SJSA1 (cell line): ENCODE results near the gene MYCBPAP. TPM values are rescaled to one million over a fixed set of nuclear protein-coding genes. Genes with fewer than 3 reads are reported as not detected.

Source experiments
- DNase-seq, 2 experiments: peaks; one replicate each; pipeline ENCODE4 v3.0.0-alpha.2; 2015 to 2020; ENCODE audit warnings: low spot score in 2 of 2, low read depth in 1 of 2
- H3K27ac ChIP-seq: fragments of 250-450 bp; sonication (Bioruptor Pico); 2 replicates; pipeline ENCODE4 v1.5.1; 2020; ENCODE audit warnings: mild to moderate bottlenecking, moderate library complexity
- H3K27me3 ChIP-seq: fragments of 250-450 bp; sonication (Bioruptor Pico); replicated peaks from 2 replicates; pipeline ENCODE4 v1.5.1; 2020; ENCODE audit warnings: mild to moderate bottlenecking, moderate library complexity
- H3K36me3 ChIP-seq: fragments of 250-450 bp; sonication (Bioruptor Pico); 2 replicates; pipeline ENCODE4 v1.5.1; 2020; ENCODE audit warnings: mild to moderate bottlenecking
- H3K4me1 ChIP-seq: fragments of 250-450 bp; sonication (Bioruptor Pico); replicated peaks from 2 replicates; pipeline ENCODE4 v1.6.1; 2021; ENCODE audit warnings: mild to moderate bottlenecking
- H3K4me3 ChIP-seq: fragments of 250-450 bp; sonication (Bioruptor Pico); 2 replicates; pipeline ENCODE4 v1.5.1; 2020; ENCODE audit warnings: mild to moderate bottlenecking
- H3K9me3 ChIP-seq: fragments of 250-450 bp; sonication (Bioruptor Pico); replicated peaks from 2 replicates; pipeline ENCODE4 v1.5.1; 2020; ENCODE audit warnings: mild to moderate bottlenecking
- total RNA-seq: library from RNA; depleted of rRNA; stranded (reverse); fragments of >200 nt; shearing (Covaris generic); gene quantifications from 2 replicates; pipeline ENCODE4 v1.2.3, GENCODE V29; 2014

Gene MYCBPAP
- total RNA-seq, 1 experiment from 2014 or later, result not detected

GRCh38 chr17:50570032-50570431, 61.8 kb downstream of the MYCBPAP start:
- no peaks in the 10 kb centered on the region for H3K4me1 ChIP-seq
- H3K9me3 ChIP-seq, result no peaks in the 10 kb centered on the region; the same call in 1 of the 2 replicates
- no peak overlapping the region for H3K27ac ChIP-seq
- no peak for DNase-seq
- no peak overlapping the region for H3K4me3 ChIP-seq
- no peaks in the 10 kb centered on the region for H3K36me3 ChIP-seq
- H3K27me3 ChIP-seq, result peaks cover 52% of the 10 kb centered on the region

- H3K4me3 ChIP-seq, result no peak overlapping the region
- H3K9me3 ChIP-seq, result no peaks in the 10 kb centered on the region; the same call in 1 of the 2 replicates
- no peak for DNase-seq
- peaks cover 47% of the 10 kb centered on the region for H3K27me3 ChIP-seq
- H3K4me1 ChIP-seq, result no peaks in the 10 kb centered on the region
- no peaks in the 10 kb centered on the region for H3K36me3 ChIP-seq
- no peak overlapping the region for H3K27ac ChIP-seq
Measured at GRCh38 chr17:50570528-50570927, 62.3 kb downstream of the MYCBPAP start.

- H3K9me3 ChIP-seq, result no peaks in the 10 kb centered on the region
- H3K27me3 ChIP-seq, result peaks cover 41% of the 10 kb centered on the region
- H3K4me3 ChIP-seq, result no peak overlapping the region
- no peaks in the 10 kb centered on the region for H3K4me1 ChIP-seq
- H3K36me3 ChIP-seq, result no peaks in the 10 kb centered on the region
- no peak for DNase-seq
- H3K27ac ChIP-seq, result no peak overlapping the region
Measured at GRCh38 chr17:50571681-50572080, 63.4 kb downstream of the MYCBPAP start.

- Histone ChIP-seq H3K4me3 (no peak overlapping the region), H3K9me3 (no peaks in the 10 kb centered on the region), H3K27me3 (peaks cover 41% of the 10 kb centered on the region), H3K27ac (no peak overlapping the region), H3K36me3 (no peaks in the 10 kb centered on the region), H3K4me1 (no peaks in the 10 kb centered on the region)
- no peak for DNase-seq
Measured at GRCh38 chr17:50572541-50572940, 64.3 kb downstream of the MYCBPAP start.

- H3K4me3 ChIP-seq, result no peak overlapping the region
Measured at GRCh38 chr17:50573866-50574611, 65.8 kb downstream of the MYCBPAP start.

GRCh38 chr17:50575581-50576210, 67.5 kb downstream of the MYCBPAP start:
- Histone ChIP-seq H3K36me3 (no peaks in the 10 kb centered on the region), H3K9me3 (no peaks in the 10 kb centered on the region), H3K4me3 (no peak overlapping the region), H3K4me1 (no peaks in the 10 kb centered on the region), H3K27me3 (peaks cover 46% of the 10 kb centered on the region), H3K27ac (no peak overlapping the region)
- DNase-seq, result no peak

More at GRCh38 chr17:50573866-50574611, 65.8 kb downstream of the MYCBPAP start:
- Histone ChIP-seq H3K36me3 (no peaks in the 10 kb centered on the region), H3K9me3 (no peaks in the 10 kb centered on the region), H3K27me3 (peaks cover 45% of the 10 kb centered on the region), H3K4me1 (no peaks in the 10 kb centered on the region), H3K27ac (no peak overlapping the region)
- no peak for DNase-seq

GRCh38 chr17:50576864-50577263, 68.6 kb downstream of the MYCBPAP start:
- H3K4me1 ChIP-seq, result no peaks in the 10 kb centered on the region
- H3K27ac ChIP-seq, result no peak overlapping the region
- H3K36me3 ChIP-seq, result no peaks in the 10 kb centered on the region
- H3K4me3 ChIP-seq, result no peak overlapping the region
- H3K27me3 ChIP-seq, result peaks cover 49% of the 10 kb centered on the region
- DNase-seq, result no peak
- H3K9me3 ChIP-seq, result 0 out of 2 replicates have a peak, but pooled peaks cover 2% of the 10 kb centered on the region

- no peak overlapping the region for H3K27ac ChIP-seq
- no peaks in the 10 kb centered on the region for H3K36me3 ChIP-seq
- H3K9me3 ChIP-seq, result 0 out of 2 replicates have a peak, but pooled peaks cover 3% of the 10 kb centered on the region
- no peak for DNase-seq
- peaks cover 54% of the 10 kb centered on the region for H3K27me3 ChIP-seq
- no peaks in the 10 kb centered on the region for H3K4me1 ChIP-seq
- no peak overlapping the region for H3K4me3 ChIP-seq
Measured at GRCh38 chr17:50577451-50577954, 69.3 kb downstream of the MYCBPAP start.

GRCh38 chr17:50578173-50578572, 69.9 kb downstream of the MYCBPAP start:
- Histone ChIP-seq H3K36me3 (no peaks in the 10 kb centered on the region), H3K4me1 (no peaks in the 10 kb centered on the region), H3K27ac (no peak overlapping the region), H3K27me3 (peaks cover 51% of the 10 kb centered on the region), H3K4me3 (no peak overlapping the region), H3K9me3 (0 out of 2 replicates have a peak, but pooled peaks cover 3% of the 10 kb centered on the region)
- DNase-seq, result no peak

GRCh38 chr17:50579399-50579798, 71.2 kb downstream of the MYCBPAP start:
- no peak overlapping the region for H3K4me3 ChIP-seq
- peaks cover 48% of the 10 kb centered on the region for H3K27me3 ChIP-seq
- DNase-seq, result no peak
- no peaks in the 10 kb centered on the region for H3K36me3 ChIP-seq
- H3K27ac ChIP-seq, result no peak overlapping the region
- 0 out of 2 replicates have a peak, but pooled peaks cover 3% of the 10 kb centered on the region for H3K9me3 ChIP-seq
- H3K4me1 ChIP-seq, result no peaks in the 10 kb centered on the region

- H3K27me3 ChIP-seq, result peaks cover 48% of the 10 kb centered on the region
- H3K4me1 ChIP-seq, result no peaks in the 10 kb centered on the region
- no peak overlapping the region for H3K4me3 ChIP-seq
- H3K36me3 ChIP-seq, result no peaks in the 10 kb centered on the region
- H3K9me3 ChIP-seq, result 0 out of 2 replicates have a peak, but pooled peaks cover 3% of the 10 kb centered on the region
- no peak for DNase-seq
- H3K27ac ChIP-seq, result no peak overlapping the region
Measured at GRCh38 chr17:50580646-50581045, 72.4 kb downstream of the MYCBPAP start.
